GM12878 (cell line): ENCODE data around the gene GALNT16. TPM values are rescaled to one million over a fixed set of nuclear protein-coding genes. Genes with fewer than 3 reads are reported as not detected.

ENCODE experiments used
- ATAC-seq: fragments of 200-7000 bp; cut with Tn5 transposase; 3 replicates; pipeline ENCODE4 v1.9.1; 2020; ENCODE audit warnings: mild to moderate bottlenecking, moderate library complexity
- BruUV-seq: library from RNA; stranded (reverse); fragments of 400-500 nt; replicated peaks from 2 replicates; lab custom pipeline; 2021; lab: Mats Ljungman, UMichigan
- CTCF ChIA-PET: fragments of 300-600 bp; sonication (Branson Sonifier 250); formaldehyde crosslinking; extraction: SDS; loops from one replicate; lab custom pipeline; 2021; ENCODE audit warnings: inconsistent platforms; lab: Yijun Ruan, JAX
- POLR2A ChIA-PET: fragments of 350-600 bp; formaldehyde crosslinking; extraction: SDS; loops from one replicate; lab custom pipeline; 2021; ENCODE audit warnings: inconsistent platforms; lab: Charles Lee
- RAD21 ChIA-PET: fragments of 300-600 bp; sonication (Branson Sonifier 250); formaldehyde crosslinking; loops from one replicate; lab custom pipeline; 2023; ENCODE audit warnings: antibody characterized with exemption; ENCODE audit not compliant: unreplicated experiment; lab: Charles Lee
- SMC1A ChIA-PET: fragments of 300-600 bp; sonication (Branson Sonifier 250); formaldehyde crosslinking; loops from one replicate; lab custom pipeline; 2023; ENCODE audit not compliant: unreplicated experiment, uncharacterized antibody; lab: Charles Lee
- DNase-seq: peaks from one replicate; pipeline ENCODE4 v3.0.0-alpha.2; 2011; ENCODE audit warnings: low read depth, low spot score
- FAIRE-seq: peaks from 3 replicates; lab custom pipeline; 2011; peaks lifted over from hg19 to GRCh38; lab: Jason Lieb, UNC
- H2AFZ ChIP-seq: 2 replicates; pipeline ENCODE4 v1.6.0; 2011; ENCODE audit warnings: low read depth, low read length, control low read depth; ENCODE audit not compliant: control insufficient read depth
- H3K27ac ChIP-seq: 2 replicates; pipeline ENCODE4 v1.5.1; 2011; ENCODE audit warnings: control low read depth; ENCODE audit not compliant: control insufficient read depth, insufficient read depth
- H3K27me3 ChIP-seq, 2 experiments: replicated peaks in 1 of 2; 2 replicates each; pipeline versions ENCODE4 v1.6.0 to v1.6.1; 2011; ENCODE audit warnings: low read length in 1 of 2; ENCODE audit not compliant: control insufficient read depth in 2 of 2, insufficient read depth in 2 of 2
- H3K36me3 ChIP-seq, 2 experiments: 2 replicates each; pipeline ENCODE4 v1.5.1; 2011; ENCODE audit warnings: low read length in 1 of 2; ENCODE audit not compliant: control insufficient read depth in 2 of 2, insufficient read depth in 2 of 2
- H3K4me1 ChIP-seq: 2 replicates; pipeline ENCODE4 v1.6.1; 2011; ENCODE audit warnings: mild to moderate bottlenecking, low read length, moderate library complexity, mixed read lengths; ENCODE audit not compliant: control insufficient read depth, insufficient read depth
- H3K4me2 ChIP-seq: 2 replicates; pipeline ENCODE4 v1.6.0; 2011; ENCODE audit warnings: control low read depth; ENCODE audit not compliant: control insufficient read depth, insufficient read depth
- H3K4me3 ChIP-seq: fragments of 200-600 bp; sonication (generic); 2 replicates; pipeline ENCODE4 v1.5.1; 2016
- H3K79me2 ChIP-seq: 2 replicates; pipeline ENCODE4 v1.6.0; 2011; ENCODE audit warnings: low read length; ENCODE audit not compliant: control insufficient read depth, insufficient read depth
- H3K9ac ChIP-seq: 2 replicates; pipeline ENCODE4 v1.8.0; 2011; ENCODE audit warnings: low read length, control low read depth, mixed read lengths; ENCODE audit not compliant: control insufficient read depth, insufficient read depth
- H3K9me3 ChIP-seq: replicated peaks from 3 replicates; pipeline ENCODE4 v1.5.1; 2011; ENCODE audit warnings: mild to moderate bottlenecking, low read length; ENCODE audit not compliant: control insufficient read depth, insufficient read depth
- H4K20me1 ChIP-seq: 2 replicates; pipeline ENCODE4 v1.6.0; 2011; ENCODE audit not compliant: control insufficient read depth, insufficient read depth
- BCL11A ChIP-seq: IDR thresholded peaks from 2 replicates; pipeline ENCODE4 v1.6.1; 2011; ENCODE audit warnings: low read depth, low read length
- CREB1 ChIP-seq: IDR thresholded peaks from 2 replicates; pipeline ENCODE4 v1.6.1; 2012; ENCODE audit warnings: low read depth, mild to moderate bottlenecking, inconsistent platforms
- ETV6 ChIP-seq, 2 experiments: fragments of 450-650 bp in 1 of 2; IDR thresholded peaks in 1 of 2; conservative IDR thresholded peaks in 1 of 2; 2 replicates each; pipeline ENCODE4 v1.6.1; 2014; ENCODE audit warnings: antibody characterized with exemption in 1 of 2, borderline replicate concordance in 1 of 2, low read depth in 1 of 2, mild to moderate bottlenecking in 1 of 2, moderate library complexity in 1 of 2
- FOXK2 ChIP-seq: fragments of 450-650 bp; IDR thresholded peaks from 2 replicates; pipeline ENCODE4 v1.6.1; 2017; ENCODE audit warnings: mild to moderate bottlenecking, moderate library complexity
- HSF1 ChIP-seq: fragments of 150-350 bp; IDR thresholded peaks from 2 replicates; pipeline ENCODE4 v1.6.1; 2014; ENCODE audit warnings: mild to moderate bottlenecking, low read depth, low read length
- IRF3 ChIP-seq: fragments of 450-650 bp; IDR thresholded peaks from 2 replicates; pipeline ENCODE4 v1.6.1; 2014; ENCODE audit warnings: mild to moderate bottlenecking
- MYC ChIP-seq: IDR thresholded peaks from 2 replicates; pipeline ENCODE4 v1.6.1; 2011; ENCODE audit warnings: mild to moderate bottlenecking, low read length, moderate library complexity, inconsistent platforms; ENCODE audit not compliant: insufficient read depth, insufficient replicate concordance, insufficient read length, severe bottlenecking
- NFYA ChIP-seq: IDR thresholded peaks from 2 replicates; pipeline ENCODE4 v1.6.1; 2011; ENCODE audit warnings: low read depth, mild to moderate bottlenecking, low read length, improper control_type of control experiment, borderline replicate concordance
- RCOR1 ChIP-seq: conservative IDR thresholded peaks from 2 replicates; pipeline ENCODE4 v1.6.1; 2012; ENCODE audit warnings: low read depth, low read length, improper control_type of control experiment
- STAT1 ChIP-seq: fragments of 450-650 bp; conservative IDR thresholded peaks from 2 replicates; pipeline ENCODE4 v1.6.1; 2014; ENCODE audit warnings: antibody characterized with exemption, mild to moderate bottlenecking
- YBX1 ChIP-seq: fragments of 450-650 bp; IDR thresholded peaks from 2 replicates; pipeline ENCODE4 v1.6.1; 2016; ENCODE audit warnings: antibody characterized with exemption
- ZNF274 ChIP-seq: IDR thresholded peaks from one replicate; pipeline ENCODE4 v1.8.0; 2011; ENCODE audit not compliant: insufficient read length, insufficient read depth
- ZNF622 ChIP-seq: fragments of 450-650 bp; IDR thresholded peaks from 2 replicates; pipeline ENCODE4 v1.6.1; 2017; ENCODE audit warnings: mild to moderate bottlenecking, inconsistent platforms
- WGBS: methylation state at CpG from one replicate; pipeline ENCODE4 v1.1.6; 2016; ENCODE audit warnings: low lambda C conversion rate; ENCODE audit not compliant: insufficient replicate concordance, insufficient coverage; ENCODE audit errors: missing lambda C conversion rate; 5-methylcytosine and 5-hydroxymethylcytosine counted together
- in situ Hi-C: fragments of 300-500 bp; cut with MboI; formaldehyde crosslinking; loops from 9 replicates; pipeline ENCODE4 v1.14.3; 2018; ENCODE audit warnings: mixed read lengths
- intact Hi-C: fragments of 100-400 bp; cut with micrococcal nuclease; formaldehyde crosslinking; loops from one replicate; pipeline ENCODE4 v1.14.2; 2022; ENCODE audit not compliant: unreplicated experiment
- polyA plus RNA-seq, 11 experiments: library from polyadenylated mRNA; depleted of rRNA in 4 of 11; unstranded in 6 of 11; stranded (reverse) in 5 of 11; fragments of >200 nt; fragmentation: Nextera tagmentation in 4 of 11; fragmentation: Illumina TruSeq in 1 of 11; extraction: Ambion mirVana in 4 of 11; extraction: Trizol in 1 of 11; gene quantifications; 1 replicate in 1 of 11; 2 replicates in 10 of 11; pipeline versions ENCODE4 v1.2.1 to v1.2.3, GENCODE V29; 2011 to 2016; ENCODE audit warnings: inconsistent platforms in 2 of 11, missing spikeins in 2 of 11, low read depth in 1 of 11
- total RNA-seq, 4 experiments: library from RNA; depleted of rRNA in 3 of 4; stranded (reverse); fragments of >200 nt in 3 of 4; fragmentation: Illumina TruSeq in 1 of 4; extraction: Trizol in 1 of 4; gene quantifications; 2 replicates each; pipeline versions ENCODE4 v1.2.1 to v1.2.3, GENCODE V29; 2013 to 2021

GALNT16 gene
- total and polyA plus RNA-seq, 10 of the 15 experiments (the other 5 are each of a cell fraction or from before 2014, with no cell fraction given), result under 0.01 to 0.08 (median 0.03) TPM; not detected in 3

- Histone ChIP-seq H2AFZ (no peak overlapping the region), H3K27ac (no peak overlapping the region), H3K79me2 (no peaks in the 10 kb centered on the region), H4K20me1 (no peaks in the 10 kb centered on the region), H3K4me1 (no peaks in the 10 kb centered on the region), H3K9me3 (no peaks in the 10 kb centered on the region)
- ATAC-seq (no peak), DNase-seq (no peak)
- ChIA-PET SMC1A (interaction anchor here (0.7 kb wide), 1 partner anchor 17 kb away, joined by 3 read pairs; no protein-coding TSS in a partner anchor), POLR2A (no interaction called here), CTCF (interaction anchor here (1.6 kb wide), 1 partner anchor 121 kb away, joined by 3 read pairs; no protein-coding TSS in a partner anchor)
- intact Hi-C loops, result no loop called here
- in situ Hi-C loops, result no loop called here
- TF ChIP-seq ETV6 (conservative IDR thresholded peaks at IDR 0.05 in 1 of 2, IDR thresholded peaks at IDR 0.05 in 1 of 2; ENCODE audit: borderline replicate concordance in 1 of 2, low read depth in 1 of 2), result no peak
- TF ChIP-seq RCOR1, result no peak
- no peak for TF ChIP-seq HSF1
- TF ChIP-seq STAT1, result no peak
- no peak for TF ChIP-seq BCL11A
- TF ChIP-seq ZNF274, result no peak
- TF ChIP-seq CREB1, result no peak
- no peak for TF ChIP-seq ZNF622
- no peak for TF ChIP-seq YBX1
- TF ChIP-seq NFYA, result no peak
- no peak for TF ChIP-seq FOXK2
- no peak for TF ChIP-seq IRF3
- no peak for TF ChIP-seq MYC
- TF ChIP-seq, all 136 proteins: peak for 0
- Histone ChIP-seq H3K4me2 (no peak overlapping the region), H3K36me3 (no peaks in the 10 kb centered on the region), H3K27me3 (no peaks in the 10 kb centered on the region; a peak in 1 of 4 replicates), H3K4me3 (no peak overlapping the region), H3K9ac (no peak overlapping the region)
- RAD21 ChIA-PET, result no interaction called here
- no peak for FAIRE-seq
- WGBS, result 44% methylated on average over 2 of the region's 2 CpGs
- BruUV-seq, result no TSS peak
These were observed 14.4 kb downstream of the GALNT16 start for GRCh38 chr14:69274321-69274720.
